Measurements from ENCODE around the gene UBE3C.

GRCh38 chr7:157111311-157111710 is 27.4 kb upstream of the UBE3C start:
- TF ChIP-seq, protein P1, sequence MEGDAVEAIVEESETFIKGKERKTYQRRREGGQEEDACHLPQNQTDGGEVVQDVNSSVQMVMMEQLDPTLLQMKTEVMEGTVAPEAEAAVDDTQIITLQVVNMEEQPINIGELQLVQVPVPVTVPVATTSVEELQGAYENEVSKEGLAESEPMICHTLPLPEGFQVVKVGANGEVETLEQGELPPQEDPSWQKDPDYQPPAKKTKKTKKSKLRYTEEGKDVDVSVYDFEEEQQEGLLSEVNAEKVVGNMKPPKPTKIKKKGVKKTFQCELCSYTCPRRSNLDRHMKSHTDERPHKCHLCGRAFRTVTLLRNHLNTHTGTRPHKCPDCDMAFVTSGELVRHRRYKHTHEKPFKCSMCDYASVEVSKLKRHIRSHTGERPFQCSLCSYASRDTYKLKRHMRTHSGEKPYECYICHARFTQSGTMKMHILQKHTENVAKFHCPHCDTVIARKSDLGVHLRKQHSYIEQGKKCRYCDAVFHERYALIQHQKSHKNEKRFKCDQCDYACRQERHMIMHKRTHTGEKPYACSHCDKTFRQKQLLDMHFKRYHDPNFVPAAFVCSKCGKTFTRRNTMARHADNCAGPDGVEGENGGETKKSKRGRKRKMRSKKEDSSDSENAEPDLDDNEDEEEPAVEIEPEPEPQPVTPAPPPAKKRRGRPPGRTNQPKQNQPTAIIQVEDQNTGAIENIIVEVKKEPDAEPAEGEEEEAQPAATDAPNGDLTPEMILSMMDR (IDR thresholded peaks at IDR 0.05) = no peak
- TF ChIP-seq POLR2A (IDR thresholded peaks at IDR 0.05) = no peak

All from vagina (tissue), 2 donors.